Activated CD4-positive, alpha-beta memory T cell treated with anti-CD3 and anti-CD28 coated beads for 36 hours (primary cell): ENCODE results near the gene LYRM9. TPM values are rescaled to one million over a fixed set of nuclear protein-coding genes. Genes with fewer than 3 reads are reported as not detected.
"Not testable (repeated sequence)": the region's sequence is repeated elsewhere in the genome, so short reads cannot be mapped to it uniquely, and the experiment has no call there.

Experiments
- CTCF ChIA-PET: fragments of 350-600 bp; sonication (Branson Sonifier 250); formaldehyde crosslinking; loops from one replicate; lab custom pipeline; 2021; ENCODE audit warnings: antibody characterized with exemption, inconsistent platforms; lab: Charles Lee
- POLR2A ChIA-PET: fragments of 350-600 bp; sonication (Branson Sonifier 250); formaldehyde crosslinking; loops from one replicate; lab custom pipeline; 2021; ENCODE audit warnings: antibody characterized with exemption; lab: Charles Lee
- DNase-seq: peaks from one replicate; pipeline ENCODE4 v3.0.0-alpha.2; 2020
- H3K27ac Mint-ChIP-seq: one replicate; pipeline ENCODE4 v1.8.0; 2021; ENCODE audit warnings: mixed read lengths
- H3K27me3 Mint-ChIP-seq: one replicate; pipeline ENCODE4 v1.8.0; 2021; ENCODE audit warnings: mixed read lengths
- H3K36me3 Mint-ChIP-seq: one replicate; pipeline ENCODE4 v1.8.0; 2021; ENCODE audit warnings: mixed read lengths
- H3K4me1 Mint-ChIP-seq: one replicate; pipeline ENCODE4 v1.8.0; 2021; ENCODE audit warnings: low read depth, mixed read lengths
- H3K4me3 Mint-ChIP-seq: one replicate; pipeline ENCODE4 v1.8.0; 2021; ENCODE audit warnings: mild to moderate bottlenecking, mixed read lengths
- H3K9me3 Mint-ChIP-seq: one replicate; pipeline ENCODE4 v1.8.0; 2021; ENCODE audit warnings: mixed read lengths
- intact Hi-C: fragments of 100-400 bp; cut with micrococcal nuclease; formaldehyde crosslinking; loops from one replicate; pipeline ENCODE4 v1.15.1; 2023
- total RNA-seq, 2 experiments: library from RNA; stranded (reverse); gene quantifications; one replicate each; pipeline ENCODE4 v1.2.3, GENCODE V29; 2021

LYRM9 gene
- total RNA-seq, 2 experiments from 2014 or later: 5.7 to 6.8 TPM

- not testable (repeated sequence) for H3K36me3 Mint-ChIP-seq, H3K27me3 Mint-ChIP-seq, H3K9me3 Mint-ChIP-seq, DNase-seq
- ChIA-PET CTCF (interaction anchor here (0.7 to 3.6 kb wide), 3 partner anchors 41 to 47 kb away, joined by 3 to 23 read pairs (median 5); partner anchors contain the start of gene LYRM9), POLR2A (interaction anchor here (1.4 kb wide), 1 partner anchor 38 kb away, joined by 5 read pairs; no protein-coding TSS in a partner anchor)
- intact Hi-C loops: loop anchor here (2.0 kb wide), 1 partner anchor 36 kb away; no protein-coding TSS in a partner anchor
- peaks cover 16% of the 10 kb centered on the region for H3K4me1 Mint-ChIP-seq
- H3K27ac Mint-ChIP-seq: peak overlapping the region; percentile 64
- peak overlapping the region; percentile 60 for H3K4me3 Mint-ChIP-seq
Measured at GRCh38 chr17:27846808-27847307, 46.3 kb downstream of the LYRM9 start.

GRCh38 chr17:27846042-27846655 lies 47.0 kb downstream of the LYRM9 start:
- no peaks in the 10 kb centered on the region for H3K9me3 Mint-ChIP-seq
- intact Hi-C loops: loop anchor here (2.0 kb wide), 1 partner anchor 35 kb away; no protein-coding TSS in a partner anchor
- peak overlapping the region; percentile 64 for H3K27ac Mint-ChIP-seq
- DNase-seq: peak; percentile 41
- POLR2A ChIA-PET: interaction anchor here (1.4 kb wide), 1 partner anchor 38 kb away, joined by 5 read pairs; no protein-coding TSS in a partner anchor
- H3K27me3 Mint-ChIP-seq: no peaks in the 10 kb centered on the region
- CTCF ChIA-PET: interaction anchor here (3.6 kb wide), 1 partner anchor 41 kb away, joined by 23 read pairs; no protein-coding TSS in a partner anchor
- peak overlapping the region; percentile 60 for H3K4me3 Mint-ChIP-seq
- peaks cover 2% of the 10 kb centered on the region for H3K36me3 Mint-ChIP-seq
- peaks cover 17% of the 10 kb centered on the region for H3K4me1 Mint-ChIP-seq

- H3K9me3 Mint-ChIP-seq: no peaks in the 10 kb centered on the region
Measured at GRCh38 chr17:27845264-27846041, 47.7 kb downstream of the LYRM9 start.

GRCh38 chr17:27840688-27841087 lies 52.5 kb downstream of the LYRM9 start:
- no peak for DNase-seq
- ChIA-PET CTCF (no interaction called here), POLR2A (no interaction called here)
- H3K27me3 Mint-ChIP-seq: no peaks in the 10 kb centered on the region
- H3K4me1 Mint-ChIP-seq: peaks cover 8% of the 10 kb centered on the region
- H3K9me3 Mint-ChIP-seq: no peaks in the 10 kb centered on the region
- intact Hi-C loops: no loop called here
- H3K4me3 Mint-ChIP-seq: no peak overlapping the region
- H3K36me3 Mint-ChIP-seq: no peaks in the 10 kb centered on the region
- no peak overlapping the region for H3K27ac Mint-ChIP-seq

More at GRCh38 chr17:27845264-27846041, 47.7 kb downstream of the LYRM9 start:
- peaks cover 2% of the 10 kb centered on the region for H3K36me3 Mint-ChIP-seq
- no peak for DNase-seq
- H3K4me3 Mint-ChIP-seq: no peak overlapping the region
- H3K4me1 Mint-ChIP-seq: peaks cover 20% of the 10 kb centered on the region
- CTCF ChIA-PET: interaction anchor here (3.6 kb wide), 1 partner anchor 40 kb away, joined by 23 read pairs; no protein-coding TSS in a partner anchor
- H3K27me3 Mint-ChIP-seq: no peaks in the 10 kb centered on the region
- intact Hi-C loops: loop anchor here (2.0 kb wide), 1 partner anchor 35 kb away; no protein-coding TSS in a partner anchor
- H3K27ac Mint-ChIP-seq: no peak overlapping the region
- POLR2A ChIA-PET: no interaction called here

- H3K27ac Mint-ChIP-seq, intact Hi-C loops, POLR2A ChIA-PET, H3K4me1 Mint-ChIP-seq, H3K27me3 Mint-ChIP-seq, CTCF ChIA-PET, H3K9me3 Mint-ChIP-seq, DNase-seq, H3K4me3 Mint-ChIP-seq, H3K36me3 Mint-ChIP-seq: not testable (repeated sequence)
Measured at GRCh38 chr17:27840406-27840678, 52.8 kb downstream of the LYRM9 start.

GRCh38 chr17:27839571-27840405 lies 53.4 kb downstream of the LYRM9 start:
- POLR2A ChIA-PET, H3K4me3 Mint-ChIP-seq, H3K36me3 Mint-ChIP-seq, H3K27ac Mint-ChIP-seq, H3K27me3 Mint-ChIP-seq, DNase-seq, H3K4me1 Mint-ChIP-seq, intact Hi-C loops, H3K9me3 Mint-ChIP-seq, CTCF ChIA-PET: not testable (repeated sequence)

GRCh38 chr17:27838607-27839006 lies 54.6 kb downstream of the LYRM9 start:
- H3K36me3 Mint-ChIP-seq, DNase-seq, intact Hi-C loops, H3K9me3 Mint-ChIP-seq, H3K27me3 Mint-ChIP-seq, H3K4me3 Mint-ChIP-seq, H3K27ac Mint-ChIP-seq, POLR2A ChIA-PET, H3K4me1 Mint-ChIP-seq, CTCF ChIA-PET: not testable (repeated sequence)

GRCh38 chr17:27837769-27838168 lies 55.4 kb downstream of the LYRM9 start:
- H3K4me3 Mint-ChIP-seq, H3K27me3 Mint-ChIP-seq, intact Hi-C loops, H3K4me1 Mint-ChIP-seq, H3K9me3 Mint-ChIP-seq, POLR2A ChIA-PET, H3K36me3 Mint-ChIP-seq, DNase-seq, H3K27ac Mint-ChIP-seq: not testable (repeated sequence)
- CTCF ChIA-PET: interaction anchor here (0.8 kb wide), 1 partner anchor 32 kb away, joined by 3 read pairs; no protein-coding TSS in a partner anchor

- Mint-ChIP-seq H3K4me3 (no peak overlapping the region), H3K27me3 (no peaks in the 10 kb centered on the region), H3K36me3 (peaks cover 2% of the 10 kb centered on the region), H3K27ac (no peak overlapping the region), H3K9me3 (peaks cover 4% of the 10 kb centered on the region), H3K4me1 (peaks cover 4% of the 10 kb centered on the region)
- POLR2A ChIA-PET: no interaction called here
- DNase-seq: no peak
- intact Hi-C loops: no loop called here
- CTCF ChIA-PET: interaction anchor here (1.0 kb wide), 1 partner anchor 44 kb away, joined by 3 read pairs; no protein-coding TSS in a partner anchor
Measured at GRCh38 chr17:27836651-27837050, 56.5 kb downstream of the LYRM9 start.

- H3K4me3 Mint-ChIP-seq: no peak overlapping the region
- H3K36me3 Mint-ChIP-seq: peaks cover 2% of the 10 kb centered on the region
- CTCF ChIA-PET: interaction anchor here (1.0 to 1.4 kb wide), 2 partner anchors 30 to 46 kb away, joined by 4 read pairs; no protein-coding TSS in a partner anchor
- H3K4me1 Mint-ChIP-seq: no peaks in the 10 kb centered on the region
- POLR2A ChIA-PET: no interaction called here
- H3K27me3 Mint-ChIP-seq: no peaks in the 10 kb centered on the region
- H3K9me3 Mint-ChIP-seq: peaks cover 4% of the 10 kb centered on the region
- no peak overlapping the region for H3K27ac Mint-ChIP-seq
- no peak for DNase-seq
- intact Hi-C loops: no loop called here
Measured at GRCh38 chr17:27834571-27834970, 58.6 kb downstream of the LYRM9 start.

- Mint-ChIP-seq H3K36me3 (peaks cover 2% of the 10 kb centered on the region), H3K9me3 (peaks cover 4% of the 10 kb centered on the region), H3K27ac (no peak overlapping the region), H3K27me3 (peaks cover 3% of the 10 kb centered on the region), H3K4me3 (no peak overlapping the region), H3K4me1 (no peaks in the 10 kb centered on the region)
- DNase-seq: no peak
- CTCF ChIA-PET: interaction anchor here (0.9 to 1.0 kb wide), 2 partner anchors 27 to 47 kb away, joined by 3 to 4 read pairs; no protein-coding TSS in a partner anchor
- POLR2A ChIA-PET: no interaction called here
- intact Hi-C loops: no loop called here
Measured at GRCh38 chr17:27832831-27833230, 60.3 kb downstream of the LYRM9 start.
